Left colon (tissue), 2 donors: ENCODE results near the gene CAMSAP1. TPM values are rescaled to one million over a fixed set of nuclear protein-coding genes. Genes with fewer than 3 reads are reported as not detected.

Experiments
- ATAC-seq: fragments of 200-7000 bp; cut with Tn5 transposase; one replicate; pipeline ENCODE4 v1.9.1; 2020; ENCODE audit warnings: mild to moderate bottlenecking, moderate library complexity
- DNase-seq, 2 donors: peaks; one replicate each; pipeline ENCODE4 v3.0.0-alpha.2; 2020
- intact Hi-C, 2 donors: fragments of 100-400 bp; cut with DNase I in 1 of 2; cut with micrococcal nuclease in 1 of 2; formaldehyde crosslinking; loops; one replicate each; pipeline versions ENCODE4 v1.11.2 to v1.14.0; 2022; cut with DNase I, micrococcal nuclease
- total RNA-seq, 2 donors: library from RNA; stranded (reverse); fragmentation: NEBNext Ultra II Directional; extraction: Animal tissue kit (Norgen Biotek cat#: 25700); gene quantifications; one replicate each; pipeline ENCODE4 v1.2.1, GENCODE V29; 2021
- donor health status: DM: no; HTN: no; CAD: no.
- donor health status: DM: yes; HTN: yes; CAD: no.

Gene CAMSAP1
- total RNA-seq, 2 donors from 2014 or later = 13.4 to 17.6 TPM

DNA sequence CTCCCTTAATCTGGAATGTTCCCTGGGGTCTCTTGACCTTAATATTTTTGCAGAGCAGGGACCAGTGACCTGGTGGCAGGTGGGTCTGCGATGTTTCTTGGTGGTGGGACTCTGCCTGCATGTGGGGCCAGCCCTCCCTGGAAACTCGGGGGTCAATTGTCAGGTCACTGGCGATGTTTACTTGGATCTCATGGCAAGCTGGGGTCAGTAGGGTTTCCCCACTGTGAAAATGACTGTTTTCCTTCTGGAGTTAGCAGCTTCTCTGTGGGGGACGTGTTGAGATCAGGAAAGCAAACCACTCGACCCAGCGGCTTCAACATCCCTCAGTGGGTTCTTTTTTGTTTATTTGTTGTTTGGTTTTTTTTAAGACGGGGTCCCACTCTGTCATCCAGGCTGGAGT lies 131.4 kb downstream of the CAMSAP1 start:
- intact Hi-C loops = no loop called here
- DNase-seq (no peak), ATAC-seq (no peak)

DNA sequence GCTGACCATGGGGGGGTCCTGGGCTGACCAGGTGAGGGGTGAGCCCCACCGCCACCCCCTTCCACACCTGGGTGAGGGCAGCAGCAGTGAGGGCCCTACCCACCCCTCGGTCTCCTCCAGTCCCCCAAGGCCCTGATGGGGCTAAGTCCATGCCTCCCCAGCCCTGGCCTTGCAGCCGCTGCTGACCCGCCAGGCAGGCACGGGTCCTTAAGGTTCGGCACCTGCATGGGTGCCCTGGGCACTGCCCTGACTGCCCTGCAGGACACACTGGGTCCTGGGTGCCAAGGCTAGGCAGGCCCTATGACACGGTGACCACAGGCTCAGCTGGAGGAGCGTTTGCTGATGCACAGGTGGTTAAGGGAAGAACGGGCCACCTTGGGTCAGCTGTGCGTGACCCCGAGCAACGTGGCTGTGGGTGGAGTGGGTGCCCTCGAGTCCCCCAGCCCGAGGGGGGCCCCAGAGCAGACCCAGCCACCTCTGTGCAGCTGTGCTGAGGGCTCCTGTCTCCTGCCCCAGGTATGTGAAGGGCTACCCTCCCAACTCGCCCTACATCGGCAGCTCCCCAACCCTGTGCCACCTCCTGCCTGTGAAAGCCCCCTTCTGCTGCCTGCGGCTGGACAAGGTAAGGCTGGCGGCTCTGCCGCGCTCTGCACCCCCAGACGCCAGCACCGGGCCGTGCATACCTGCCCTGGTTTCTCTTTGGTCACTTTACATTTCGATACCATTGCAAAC lies 132.4 kb downstream of the CAMSAP1 start:
- DNase-seq (no peak), ATAC-seq (no peak)
- intact Hi-C loops = no loop called here

DNA sequence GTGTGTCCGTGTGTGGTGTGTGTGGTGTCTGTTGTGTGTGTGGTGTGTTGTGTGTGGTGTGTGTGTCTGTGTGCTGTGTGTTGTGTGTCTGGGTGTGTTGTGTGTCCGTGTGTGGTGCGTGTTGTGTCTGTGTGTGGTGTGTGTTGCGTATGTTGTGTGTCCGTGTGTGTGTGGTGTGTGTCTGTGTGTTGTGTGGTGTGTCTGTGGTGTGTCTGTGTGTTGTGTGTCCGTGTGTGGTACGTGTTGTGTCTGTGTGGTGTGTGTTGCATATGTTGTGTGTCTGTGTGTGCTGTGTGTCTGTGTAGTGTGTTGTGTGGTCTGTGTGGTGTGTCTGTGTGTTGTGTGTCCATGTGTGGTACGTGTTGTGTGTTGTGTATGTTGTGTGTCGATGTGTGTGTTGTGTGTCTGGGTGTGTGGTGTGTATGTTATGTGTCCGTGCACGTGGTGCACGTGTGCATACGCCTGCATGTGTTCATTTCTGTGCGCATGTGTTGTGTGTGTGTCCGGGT lies 133.1 kb downstream of the CAMSAP1 start:
- DNase-seq = no peak

DNA sequence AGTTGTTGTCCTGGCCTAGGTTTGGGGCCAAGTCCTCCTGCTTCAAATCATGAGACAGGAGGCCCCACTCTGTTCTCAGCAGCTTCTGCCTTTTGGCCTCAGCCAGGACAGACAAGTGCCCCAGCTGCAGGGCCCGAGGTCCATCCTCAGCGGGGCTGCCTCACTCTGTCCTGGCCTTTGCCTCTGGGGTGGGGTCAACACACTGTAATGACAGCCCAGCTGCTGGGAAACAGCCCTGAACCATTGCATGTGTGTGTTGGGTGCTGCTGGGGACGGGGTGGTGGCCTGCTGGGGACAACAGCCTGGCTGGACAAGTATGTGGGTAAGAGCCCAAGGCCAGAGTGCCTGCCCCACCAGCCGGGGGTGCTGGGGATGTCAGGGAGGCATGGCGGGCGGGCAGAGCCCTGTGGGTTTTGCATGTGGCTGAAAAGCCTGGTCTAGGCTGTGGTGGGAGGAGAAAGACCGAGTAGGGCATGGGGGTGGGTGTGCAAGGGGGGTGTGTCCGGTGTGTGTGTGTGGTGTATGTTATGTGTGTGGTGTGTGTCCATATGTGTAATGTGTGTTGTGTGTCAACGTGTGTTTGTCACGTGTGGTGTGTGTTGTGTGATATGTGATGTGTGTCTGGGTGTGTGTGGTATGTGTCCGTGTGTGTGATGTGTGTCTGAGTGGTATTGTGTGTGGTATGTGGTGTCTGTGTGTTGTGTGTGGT lies 133.7 kb downstream of the CAMSAP1 start:
- intact Hi-C loops = no loop called here
- DNase-seq (no peak), ATAC-seq (no peak)

More for the DNA sequence above, 133.1 kb downstream of the CAMSAP1 start:
- intact Hi-C loops = no loop called here
- no peak for ATAC-seq

DNA sequence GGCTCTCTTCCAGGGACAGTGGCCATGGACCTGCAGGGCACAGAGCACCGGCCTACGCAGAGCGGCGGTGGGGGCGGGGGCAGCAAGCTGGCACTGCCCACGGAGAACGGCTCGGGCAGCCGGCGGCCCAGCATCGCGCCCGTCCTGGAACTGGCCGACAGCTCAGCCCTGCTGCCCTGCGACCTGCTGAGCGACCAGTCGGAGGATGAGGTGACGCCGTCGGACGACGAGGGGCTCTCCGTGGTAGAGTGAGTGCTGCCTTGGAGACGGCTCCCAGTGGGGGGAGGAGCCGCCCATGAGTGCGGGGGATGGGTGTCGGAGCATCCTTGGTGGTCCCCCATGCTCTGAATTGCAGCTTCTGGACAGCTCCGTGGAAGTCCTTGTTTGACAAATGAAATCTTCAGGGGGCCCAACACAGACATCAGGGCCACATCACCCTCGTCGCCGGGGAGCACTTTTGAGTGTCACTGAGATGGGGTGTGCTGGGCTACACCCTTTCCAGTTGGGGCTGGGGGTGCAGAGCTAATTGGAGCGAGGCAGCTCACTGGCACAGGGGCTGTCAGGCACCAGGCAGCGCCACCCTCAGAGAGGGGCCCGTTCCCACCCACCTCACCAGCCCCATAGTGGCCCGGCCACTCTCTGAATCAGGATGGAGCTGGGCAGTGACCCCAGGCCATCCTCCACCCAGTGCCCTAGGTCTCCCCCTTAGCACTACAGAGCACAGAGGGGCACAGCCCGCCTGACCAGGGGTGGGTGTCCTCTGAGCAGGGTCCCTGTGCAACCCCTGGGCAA lies 134.4 kb downstream of the CAMSAP1 start:
- DNase-seq = no peak
- ATAC-seq = no peak
- intact Hi-C loops = no loop called here

DNA sequence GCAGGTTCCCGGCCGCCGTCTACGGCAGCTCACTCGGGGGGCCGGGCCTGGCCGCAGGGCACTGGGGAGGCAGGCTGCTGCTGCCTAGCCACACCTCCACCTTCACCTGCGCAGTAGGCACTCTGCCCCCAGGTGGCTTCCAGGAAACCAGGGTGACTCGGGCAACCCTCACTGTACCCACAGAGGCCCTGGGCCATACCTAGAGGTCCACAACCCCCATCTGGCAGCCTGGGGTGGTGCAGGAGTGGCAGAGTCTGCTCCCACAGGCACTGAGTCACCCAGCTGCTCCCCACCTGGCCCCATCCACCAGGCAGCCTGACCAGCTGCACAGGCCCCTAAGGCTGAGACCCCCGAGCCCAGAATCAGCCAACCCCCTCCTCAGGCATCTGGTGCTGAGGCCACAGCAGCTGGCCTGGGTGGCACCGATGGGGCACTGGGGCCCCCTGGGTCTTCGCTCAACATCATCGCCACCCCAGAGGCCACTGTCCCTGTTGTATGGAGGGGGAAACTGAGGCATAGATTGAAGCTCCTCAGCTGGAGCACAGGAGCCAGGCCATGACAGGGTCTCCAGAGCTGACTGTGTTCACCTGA lies 135.2 kb downstream of the CAMSAP1 start:
- intact Hi-C loops = no loop called here
- no peak for ATAC-seq
- DNase-seq = no peak

DNA sequence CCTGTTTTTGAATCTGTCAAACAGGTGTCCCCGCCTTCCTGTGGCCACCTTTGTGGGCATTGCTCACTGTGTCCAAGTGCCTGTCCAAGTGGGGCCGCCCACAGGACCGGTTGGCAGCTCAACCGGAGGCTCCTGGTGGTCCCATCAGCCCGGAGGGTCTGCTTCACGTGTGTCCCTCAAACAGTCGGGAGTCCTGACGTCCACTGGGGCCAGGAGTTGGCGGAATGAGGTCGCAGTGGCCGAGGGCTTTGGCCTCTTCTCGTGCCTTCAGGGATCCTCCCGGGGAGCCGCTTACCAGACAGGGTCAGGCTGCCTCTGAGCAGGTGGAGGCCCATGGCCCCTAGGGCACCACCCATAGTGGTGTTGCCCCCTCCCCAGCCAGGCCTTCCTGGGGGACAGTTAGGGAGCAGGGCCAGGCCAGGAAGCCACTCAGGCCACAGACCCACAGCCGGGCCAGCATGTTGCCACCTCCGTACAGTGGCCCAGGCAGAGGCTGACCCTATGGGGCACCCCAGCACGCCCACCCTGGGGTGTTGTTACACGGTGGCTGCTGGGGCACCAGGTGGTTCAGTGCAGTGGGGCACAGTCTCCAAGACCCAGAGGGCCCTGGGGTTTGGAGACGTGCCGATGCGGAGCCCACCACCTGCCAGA lies 135.8 kb downstream of the CAMSAP1 start:
- intact Hi-C loops = no loop called here
- no peak for DNase-seq
- ATAC-seq = no peak

DNA sequence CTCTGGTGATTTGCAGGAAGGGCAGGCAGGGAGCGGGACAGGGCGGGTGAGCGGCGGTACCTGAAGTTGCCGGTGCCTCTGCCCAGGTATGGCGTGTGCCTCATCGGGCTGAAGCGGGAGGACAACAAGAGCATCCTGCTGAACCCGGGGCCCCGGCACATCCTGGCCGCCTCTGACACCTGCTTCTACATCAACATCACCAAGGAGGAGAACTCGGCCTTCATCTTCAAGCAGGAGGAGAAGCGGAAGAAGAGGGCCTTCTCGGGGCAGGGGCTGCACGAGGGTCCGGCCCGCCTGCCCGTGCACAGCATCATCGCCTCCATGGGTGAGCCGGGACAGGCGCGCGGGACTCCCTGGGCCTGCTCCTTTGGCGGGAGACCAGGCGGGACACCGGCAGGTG lies 136.6 kb downstream of the CAMSAP1 start:
- ATAC-seq (no peak), DNase-seq (no peak)
- intact Hi-C loops = no loop called here

DNA sequence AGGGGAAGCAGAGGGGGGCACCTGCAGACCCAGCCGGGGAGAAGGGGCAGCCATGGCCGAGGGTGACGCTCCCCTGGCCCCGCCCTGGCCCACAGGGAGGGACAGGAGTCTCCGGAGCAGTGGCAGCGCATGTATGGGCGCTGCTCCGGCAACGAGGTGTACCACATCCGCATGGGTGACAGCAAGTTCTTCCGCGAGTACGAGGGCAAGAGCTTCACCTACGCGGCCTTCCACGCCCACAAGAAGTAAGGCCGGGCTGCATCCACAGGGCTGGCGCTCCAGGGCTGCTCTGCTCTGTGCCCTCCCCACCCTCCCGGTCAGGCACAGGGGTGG lies 137.2 kb downstream of the CAMSAP1 start:
- intact Hi-C loops = no loop called here
- DNase-seq (no peak), ATAC-seq (no peak)

DNA sequence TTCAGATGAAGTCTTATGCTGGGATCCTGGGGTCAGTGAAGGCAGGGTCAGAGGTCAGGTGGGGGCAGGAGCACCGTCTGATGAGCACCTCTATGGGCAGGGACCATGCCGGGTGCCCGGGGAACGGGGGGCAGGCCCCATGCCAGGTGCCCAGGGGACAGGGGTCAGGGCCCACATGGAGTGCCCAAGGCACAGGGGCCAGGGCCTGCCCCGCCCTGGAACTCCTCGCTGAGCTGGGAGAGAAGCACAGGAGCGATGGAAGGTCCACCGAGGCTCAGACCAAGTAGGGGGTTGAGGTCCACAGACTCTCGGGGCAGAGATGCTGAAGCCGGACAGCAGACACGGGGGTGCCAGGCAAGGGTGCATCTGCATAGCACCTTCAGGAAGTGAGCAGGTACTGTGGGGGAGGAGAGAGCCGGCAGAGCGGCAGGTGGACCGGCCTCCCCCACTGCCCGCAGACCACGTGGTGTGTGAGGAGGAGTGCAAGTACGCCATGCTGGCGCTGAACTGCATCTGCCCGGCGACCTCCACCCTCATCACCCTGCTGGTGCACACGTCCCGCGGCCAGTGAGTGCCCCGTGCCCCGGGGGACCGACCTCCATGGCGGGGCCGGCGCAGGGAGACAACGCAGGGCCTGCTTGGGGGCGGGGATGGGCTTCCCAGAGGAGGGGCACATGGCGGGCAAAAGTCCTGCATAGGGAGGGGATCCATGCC lies 137.7 kb downstream of the CAMSAP1 start:
- intact Hi-C loops = no loop called here
- no peak for DNase-seq

DNA sequence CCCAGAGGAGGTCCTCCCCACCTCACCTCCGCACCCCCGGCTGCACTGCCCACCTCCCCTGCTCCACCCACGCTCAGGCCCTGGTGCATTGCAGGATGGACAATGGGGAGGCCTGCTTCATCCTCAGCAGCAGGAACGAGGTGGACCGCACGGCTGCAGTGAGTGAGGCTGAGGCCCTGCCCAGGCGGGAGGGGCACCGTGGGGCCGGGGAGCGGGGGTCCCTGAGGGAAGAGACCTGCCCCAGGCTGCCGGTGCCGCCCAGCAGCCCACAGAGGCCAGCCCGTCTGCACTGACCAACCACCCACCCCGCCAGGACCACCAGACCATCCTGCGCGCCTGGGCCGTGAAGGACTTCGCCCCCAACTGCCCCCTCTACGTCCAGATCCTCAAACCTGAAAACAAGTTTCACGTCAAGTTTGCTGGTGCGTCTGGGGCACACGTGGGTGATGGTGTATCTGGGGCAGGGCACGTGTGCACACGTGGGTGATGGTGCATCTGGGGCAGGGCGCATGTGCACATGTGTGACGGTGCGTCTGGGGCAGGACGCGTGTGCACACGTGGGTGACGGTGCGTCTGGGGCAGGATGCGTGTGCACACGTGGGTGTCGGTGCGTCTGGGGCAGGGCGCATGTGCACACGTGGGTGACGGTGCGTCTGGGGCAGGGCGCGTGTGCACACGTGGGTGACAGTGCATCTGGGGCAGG lies 138.7 kb downstream of the CAMSAP1 start:
- no peak for ATAC-seq
- no peak for DNase-seq
- intact Hi-C loops = no loop called here

More for the DNA sequence above, 137.7 kb downstream of the CAMSAP1 start:
- ATAC-seq = no peak

DNA sequence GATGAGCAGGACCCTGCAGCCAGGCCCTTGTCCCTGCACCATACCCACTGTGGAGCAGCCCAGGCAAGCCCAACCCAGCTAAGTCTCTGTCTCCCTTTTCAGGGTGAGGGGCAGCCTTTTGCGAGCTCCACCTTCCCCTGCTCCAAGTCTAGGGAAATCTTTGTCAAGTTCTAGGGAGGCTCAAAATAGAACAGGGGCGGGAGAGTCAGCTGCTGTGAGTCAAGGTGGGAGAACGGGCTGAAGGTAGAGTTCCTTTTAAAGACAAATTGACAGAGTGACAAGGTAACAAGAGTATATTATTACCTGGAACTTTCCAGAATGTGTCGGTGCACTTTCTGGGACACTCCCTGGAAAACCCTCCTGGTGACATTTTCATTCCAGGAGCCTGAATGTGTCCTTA lies 140.6 kb downstream of the CAMSAP1 start:
- no peak for ATAC-seq
- intact Hi-C loops = no loop called here
- DNase-seq = no peak

DNA sequence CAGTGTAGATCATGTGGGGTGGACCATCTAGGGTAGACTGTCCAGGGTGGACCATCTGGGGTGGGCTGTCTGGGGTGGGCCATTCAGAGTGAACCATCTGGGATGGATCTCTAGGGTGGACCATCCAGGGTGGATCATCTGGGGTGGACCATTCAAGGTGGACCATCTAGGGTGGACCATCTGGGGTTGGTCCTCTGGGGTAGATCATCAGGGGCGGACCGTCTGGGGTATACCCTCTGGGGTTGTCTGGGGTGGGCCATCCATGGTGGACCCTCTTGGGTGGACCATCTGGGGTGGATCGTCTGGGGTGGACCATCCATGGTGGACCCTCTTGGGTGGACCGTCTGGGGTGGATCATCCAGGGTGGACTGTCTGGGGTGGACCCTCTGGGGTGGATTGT lies 141.1 kb downstream of the CAMSAP1 start:
- ATAC-seq (no peak), DNase-seq (no peak)
- intact Hi-C loops = no loop called here

DNA sequence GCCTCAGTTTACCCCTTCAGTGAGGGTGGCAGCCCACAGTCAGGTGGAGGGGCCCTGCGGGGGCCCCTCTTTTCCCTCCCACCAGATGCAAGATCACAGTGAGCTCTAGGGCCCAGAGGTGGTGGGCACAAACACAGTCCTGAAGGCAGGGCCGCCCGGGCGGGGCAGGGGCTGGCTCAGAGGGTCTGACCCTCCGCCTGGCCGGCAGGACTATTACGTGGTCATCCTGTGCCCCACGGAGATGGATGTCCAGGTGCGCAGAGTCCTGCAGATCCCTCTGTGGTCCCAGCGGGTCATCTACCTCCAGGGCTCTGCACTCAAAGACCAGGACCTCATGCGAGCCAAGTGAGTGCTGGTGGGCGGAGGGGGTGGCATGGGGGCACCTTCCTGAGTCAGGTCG lies 141.9 kb downstream of the CAMSAP1 start:
- intact Hi-C loops = no loop called here
- ATAC-seq = no peak
- DNase-seq = no peak

DNA sequence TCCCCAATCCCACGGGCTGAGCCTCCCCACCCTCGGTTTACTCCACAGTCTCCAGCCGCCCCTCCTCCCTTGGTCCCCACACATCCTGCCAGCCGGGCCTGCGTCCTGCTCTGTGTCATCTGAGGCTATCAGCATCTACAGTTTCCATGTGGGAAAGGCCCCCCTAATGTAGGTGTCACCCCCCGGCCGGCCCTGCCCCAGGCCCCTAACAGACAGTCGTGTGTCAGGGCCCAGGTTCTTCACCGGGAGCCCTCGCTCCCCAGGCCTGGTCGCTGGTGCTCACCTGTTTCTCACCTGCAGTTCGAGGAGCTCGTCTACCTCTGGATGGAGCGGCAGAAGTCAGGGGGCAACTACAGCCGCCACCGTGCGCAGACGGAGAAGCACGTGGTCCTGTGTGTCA lies 142.6 kb downstream of the CAMSAP1 start:
- no peak for DNase-seq
- intact Hi-C loops = no loop called here
- no peak for ATAC-seq

DNA sequence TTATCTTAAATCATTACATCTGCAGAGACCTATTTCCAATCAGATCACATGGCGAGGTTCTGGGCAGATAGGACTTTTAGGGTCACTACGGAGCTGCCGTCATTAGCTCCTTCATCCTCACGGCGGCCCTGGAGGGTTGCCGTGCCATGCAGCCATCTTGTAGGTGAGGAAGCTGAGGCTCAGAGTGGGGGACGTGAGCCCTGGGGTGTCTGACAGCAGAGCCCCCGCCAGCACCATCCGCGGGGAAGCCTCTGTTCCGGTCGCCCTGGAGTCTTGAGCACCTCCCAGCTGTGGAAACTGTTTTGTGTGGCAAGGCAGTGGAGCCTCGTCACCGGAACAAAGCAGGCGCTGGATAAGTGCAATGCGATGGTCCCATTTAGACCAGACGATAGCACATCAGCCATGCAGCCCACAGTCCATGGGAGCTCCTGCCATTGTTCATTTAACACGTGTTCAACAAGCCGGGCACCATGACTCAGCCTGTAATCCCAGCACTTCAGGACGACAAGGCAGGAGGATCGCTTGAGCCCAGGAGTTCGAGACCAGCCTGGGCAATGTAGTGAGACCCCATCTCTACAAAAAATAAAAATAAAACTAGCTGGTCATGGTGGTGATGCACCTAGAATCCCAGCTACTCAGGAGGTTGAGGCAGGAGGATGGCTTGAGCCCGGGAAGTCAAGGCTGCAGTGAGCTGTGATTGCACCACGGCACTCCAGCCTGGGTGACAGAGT lies 143.5 kb downstream of the CAMSAP1 start:
- ATAC-seq (no peak), DNase-seq (no peak)
- intact Hi-C loops = no loop called here

DNA sequence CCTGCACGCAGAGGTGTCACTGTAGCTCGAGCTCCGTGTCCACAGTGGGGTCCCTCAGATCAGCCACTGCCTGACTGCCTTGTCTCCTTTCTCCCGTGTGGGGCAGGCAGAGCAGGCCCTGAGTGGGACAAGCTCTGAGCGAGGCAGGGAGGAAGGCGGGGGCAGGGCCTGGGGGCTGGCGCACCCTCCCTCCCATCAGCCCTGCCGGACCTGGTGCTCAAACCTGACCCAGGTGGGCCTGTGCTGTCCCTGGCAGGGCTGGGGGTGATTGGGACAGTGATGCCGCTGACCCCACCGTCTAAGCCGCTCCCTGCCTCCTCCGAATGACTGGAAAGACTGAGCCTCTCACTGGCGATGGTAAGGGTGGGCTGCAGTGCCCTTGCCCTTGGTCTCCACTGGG lies 144.4 kb downstream of the CAMSAP1 start:
- DNase-seq = no peak
- intact Hi-C loops = no loop called here
- ATAC-seq = no peak
